T1000 (cell line): Measurements from ENCODE around the gene IRF1.
A peak's percentile ranks its signal among the peaks of the same experiment; 100 is the strongest.
"Not testable (repeated sequence)": the region's sequence is repeated elsewhere in the genome, so short reads cannot be mapped to it uniquely, and the experiment has no call there.

Source experiments
- DNase-seq: peaks from one replicate; lab custom pipeline; 2025; ENCODE audit warnings: mixed read lengths; lab: John Stamatoyannopoulos, UW

IRF1 gene, protein sequence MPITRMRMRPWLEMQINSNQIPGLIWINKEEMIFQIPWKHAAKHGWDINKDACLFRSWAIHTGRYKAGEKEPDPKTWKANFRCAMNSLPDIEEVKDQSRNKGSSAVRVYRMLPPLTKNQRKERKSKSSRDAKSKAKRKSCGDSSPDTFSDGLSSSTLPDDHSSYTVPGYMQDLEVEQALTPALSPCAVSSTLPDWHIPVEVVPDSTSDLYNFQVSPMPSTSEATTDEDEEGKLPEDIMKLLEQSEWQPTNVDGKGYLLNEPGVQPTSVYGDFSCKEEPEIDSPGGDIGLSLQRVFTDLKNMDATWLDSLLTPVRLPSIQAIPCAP

DNA sequence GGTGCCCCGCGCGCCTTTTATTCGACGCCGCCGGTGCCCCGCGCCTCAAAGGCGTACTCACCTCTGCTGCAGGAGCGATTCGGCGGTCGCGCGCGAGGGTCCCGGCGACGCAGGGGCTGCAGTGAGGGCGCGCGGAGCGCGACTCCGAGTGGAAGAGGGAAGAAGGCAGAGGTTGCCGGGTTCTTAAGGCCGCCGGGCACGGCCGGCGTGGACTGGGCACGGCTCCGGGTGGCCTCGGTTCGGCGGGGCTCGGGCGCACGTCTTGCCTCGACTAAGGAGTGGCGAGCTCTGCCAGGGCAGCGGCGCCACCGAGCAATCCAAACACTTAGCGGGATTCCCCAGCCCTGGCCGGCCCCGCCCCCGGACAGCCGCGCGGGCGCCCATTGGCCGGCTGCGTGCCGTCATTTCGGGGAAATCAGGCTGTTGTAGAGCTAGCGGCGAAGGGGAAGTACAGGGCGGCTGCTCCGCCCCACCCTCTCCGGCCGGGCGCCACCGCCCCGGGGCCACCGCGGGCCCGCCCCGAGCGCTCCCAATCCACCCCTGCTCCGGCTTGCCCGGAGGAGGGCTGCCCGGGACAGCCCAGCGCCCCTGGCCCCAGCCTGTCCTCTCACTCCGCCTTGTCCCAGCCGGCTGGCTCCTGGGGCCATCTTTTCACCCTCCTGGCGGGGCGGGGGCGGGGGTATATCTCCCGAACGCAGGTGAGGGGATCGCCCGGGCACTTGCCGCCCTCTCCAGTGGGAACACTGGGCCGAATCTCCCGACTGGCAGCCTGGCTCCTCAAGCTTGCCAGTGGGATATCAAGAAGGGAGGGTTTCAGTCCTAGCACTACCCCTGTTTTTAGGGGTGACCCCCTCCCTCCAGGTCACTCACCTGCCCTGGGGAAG, at the start of gene IRF1:
IRF1 (minus strand) TSS at position 290 of the 884 bp plus-strand sequence. CDS start 1,295 bp downstream, outside the sequence.
- DNase-seq, result peak; percentile 93

DNA sequence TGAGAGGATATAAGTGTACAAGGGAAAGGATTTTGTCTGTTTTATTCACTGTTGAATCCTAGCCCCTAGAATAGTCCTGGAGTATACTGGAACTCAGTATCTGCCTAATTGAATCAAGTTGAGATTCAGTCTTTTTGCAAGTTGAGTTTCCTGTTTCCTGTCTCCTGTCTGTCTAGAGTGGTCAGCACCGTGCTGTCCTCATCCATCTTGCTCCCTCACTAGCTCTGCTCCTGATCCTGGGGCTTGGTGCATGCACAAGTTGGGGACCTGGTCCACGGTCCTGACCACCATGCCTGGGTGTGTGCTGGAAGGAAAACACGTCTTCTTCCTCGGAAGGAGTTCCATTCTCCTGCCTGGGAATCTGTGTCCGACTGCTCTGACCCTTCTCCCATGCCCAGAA, 49.6 kb upstream of the IRF1 start:
- no peak for DNase-seq

DNA sequence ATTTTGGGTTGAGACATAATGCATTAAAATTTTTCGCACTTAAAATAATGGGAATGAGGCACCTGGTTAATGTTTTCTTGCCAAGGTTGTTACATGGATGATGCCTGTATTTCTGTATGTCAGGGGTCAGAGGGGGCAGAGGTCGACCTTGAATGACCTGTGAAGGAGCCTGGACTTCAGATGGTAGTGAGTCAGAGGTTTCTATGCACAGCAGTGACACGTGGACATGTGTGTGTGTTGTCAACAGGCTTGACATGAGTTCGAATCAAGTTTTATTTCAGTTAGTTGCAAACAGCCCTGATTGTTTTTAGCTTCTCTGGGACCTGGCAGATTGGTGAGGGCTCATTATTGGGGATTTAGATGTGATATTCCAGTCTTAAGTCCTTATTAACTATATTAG, 49.1 kb upstream of the IRF1 start:
- DNase-seq, result no peak

DNA sequence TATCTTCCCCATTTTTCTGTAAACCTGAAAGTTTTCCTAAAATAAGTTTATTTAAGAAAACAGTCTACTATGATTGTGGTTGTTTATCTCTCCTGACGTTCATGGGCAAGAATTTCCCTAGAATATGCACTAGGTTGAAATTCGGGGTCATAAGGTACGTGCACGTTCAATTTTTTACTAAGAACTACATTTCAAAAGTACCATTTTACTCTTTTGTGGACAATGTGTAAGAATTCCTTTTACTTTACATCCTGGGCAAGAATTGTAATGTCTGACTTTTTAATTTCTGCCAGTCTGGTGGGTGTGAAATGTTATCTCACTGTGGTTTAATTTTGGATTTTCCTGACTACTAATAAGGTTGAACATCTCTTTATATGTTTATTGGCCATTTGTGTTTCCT, 40.4 kb upstream of the IRF1 start:
- DNase-seq, result no peak

DNA sequence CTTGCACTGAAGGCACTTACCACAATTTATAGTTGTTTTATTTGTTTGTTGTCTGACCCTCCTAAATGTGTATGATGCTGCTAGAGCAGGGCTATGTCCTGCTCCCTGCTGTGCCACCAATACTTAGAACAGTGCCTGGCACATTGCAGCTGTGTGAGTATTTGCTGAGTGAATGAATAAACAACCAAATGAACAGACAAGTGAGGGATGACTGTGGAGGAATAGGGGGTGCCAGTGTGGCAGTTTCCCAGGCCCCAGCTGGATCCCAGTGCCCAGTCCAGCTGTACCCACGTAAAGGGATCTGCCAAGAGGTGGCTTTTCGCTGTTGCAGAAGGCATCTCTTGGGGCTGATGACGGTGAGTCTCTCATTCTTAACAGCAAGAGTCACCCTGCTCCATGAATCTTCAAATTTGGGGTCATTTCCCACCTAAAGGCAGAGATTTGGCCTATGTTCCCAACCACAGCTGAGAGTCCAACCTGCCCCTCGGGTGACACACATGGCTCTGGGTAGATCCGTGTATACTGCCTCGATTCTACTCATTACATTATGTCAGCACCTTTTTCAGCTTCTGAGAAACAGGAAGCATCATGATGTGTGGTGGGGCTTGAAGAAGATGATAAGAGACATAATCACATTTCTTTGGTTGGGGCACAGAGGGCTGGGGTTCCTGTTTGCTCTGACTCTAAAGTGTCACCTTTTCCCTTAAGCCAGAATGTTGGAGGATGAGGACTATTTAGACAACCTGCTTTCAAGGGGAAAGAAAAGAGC, 38.5 kb upstream of the IRF1 start:
- no peak for DNase-seq

DNA sequence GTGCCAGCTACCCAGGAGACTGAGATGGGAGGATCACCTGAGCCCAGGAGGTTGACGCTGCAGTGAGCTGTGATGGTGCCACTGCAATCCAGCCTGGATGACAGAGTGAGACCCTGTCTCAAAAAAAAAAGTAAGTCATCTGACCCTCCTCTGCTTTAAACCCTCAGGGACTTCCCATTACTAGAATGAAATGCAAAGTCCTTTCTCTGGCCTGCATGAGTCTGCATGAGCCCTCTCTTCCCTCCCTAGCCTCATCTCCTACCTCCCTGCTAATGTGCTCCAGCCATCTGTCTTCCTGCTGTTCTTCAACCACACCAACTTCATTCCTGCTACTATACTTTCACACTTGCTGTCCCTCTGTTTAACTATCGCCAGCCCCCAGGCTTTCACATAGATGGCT, 37.4 kb upstream of the IRF1 start:
- no peak for DNase-seq

DNA sequence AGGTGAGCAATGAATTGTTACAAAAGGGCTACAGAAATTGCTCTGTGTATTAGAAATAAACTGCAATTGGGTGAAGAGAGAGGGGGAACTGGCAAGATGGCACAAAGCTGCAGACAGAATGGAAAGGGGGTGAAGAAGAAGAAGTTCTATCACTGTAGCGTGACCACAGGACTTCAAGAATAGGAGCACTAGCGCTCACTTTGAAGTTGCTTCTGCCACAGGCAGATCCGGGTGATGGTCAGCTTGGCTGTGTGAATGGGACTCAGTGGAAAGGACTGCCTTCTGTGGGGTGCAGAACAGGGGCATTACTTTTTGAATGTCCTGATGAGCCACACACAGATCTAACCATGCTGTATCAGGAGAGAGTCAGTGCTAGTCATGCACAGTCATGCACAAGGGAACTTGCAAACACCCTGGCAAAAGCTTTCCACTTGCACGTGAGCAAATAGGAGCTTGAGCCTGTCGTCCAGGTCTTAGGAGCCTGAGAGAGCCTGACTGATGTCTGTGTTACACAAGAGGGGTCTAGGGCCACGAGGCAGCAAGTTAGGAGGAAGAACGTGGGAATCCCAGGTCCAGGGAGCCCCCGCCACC, 36.5 kb upstream of the IRF1 start:
- no peak for DNase-seq

DNA sequence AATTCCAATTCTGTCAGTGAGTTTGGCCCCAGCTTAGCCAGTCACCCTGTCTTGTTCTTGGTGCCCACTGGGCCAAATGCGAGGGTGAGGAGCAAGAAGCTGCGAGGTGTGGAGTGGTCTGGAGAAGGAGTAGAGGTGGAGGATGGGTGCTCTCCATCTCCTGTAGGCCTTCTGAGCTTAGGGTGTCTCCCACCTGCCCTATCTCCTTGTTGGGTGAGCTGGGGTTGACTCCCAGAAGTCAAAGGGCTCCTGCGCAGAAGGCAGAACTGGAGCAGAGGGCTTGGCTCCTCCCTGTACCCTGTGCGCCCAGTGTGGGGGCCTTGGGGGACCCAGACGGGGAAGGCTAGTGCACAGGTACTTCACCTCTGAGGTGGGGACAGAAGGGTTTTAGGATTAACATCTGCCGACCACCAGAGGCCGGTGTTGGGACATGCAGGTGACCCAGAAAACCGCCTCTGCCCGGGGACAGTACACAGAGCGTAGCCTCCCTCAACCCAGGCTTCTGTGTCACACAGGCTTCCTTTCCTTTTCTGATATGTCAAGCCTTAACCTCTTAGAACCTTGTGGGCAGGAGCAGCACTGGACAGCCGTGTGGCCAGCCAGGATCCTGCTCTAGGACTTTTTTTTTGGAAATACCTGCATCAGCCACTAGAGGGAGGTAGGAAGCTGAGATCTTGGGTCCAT, 35.9 kb upstream of the IRF1 start:
- peak; percentile 43 for DNase-seq

DNA sequence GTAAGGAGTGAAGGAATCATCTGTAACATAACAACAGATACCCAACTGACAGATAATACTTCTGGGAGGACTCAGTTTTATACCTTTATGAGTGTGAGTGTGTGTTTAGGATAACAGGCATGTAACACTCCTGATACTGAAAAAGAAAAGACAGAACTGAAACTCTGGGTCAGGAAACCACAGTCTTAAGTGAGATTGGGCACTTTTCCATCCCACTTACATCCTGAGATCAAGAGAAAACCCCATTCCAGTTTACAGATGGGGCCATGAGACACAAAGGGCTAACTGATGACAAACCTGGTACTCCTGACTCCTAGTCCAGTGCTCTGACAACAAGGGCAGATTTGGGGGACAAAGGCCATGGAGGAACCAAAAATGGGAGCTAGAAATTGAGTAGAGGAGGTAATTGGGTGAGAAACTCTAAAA, 34.7 kb upstream of the IRF1 start:
- no peak for DNase-seq

DNA sequence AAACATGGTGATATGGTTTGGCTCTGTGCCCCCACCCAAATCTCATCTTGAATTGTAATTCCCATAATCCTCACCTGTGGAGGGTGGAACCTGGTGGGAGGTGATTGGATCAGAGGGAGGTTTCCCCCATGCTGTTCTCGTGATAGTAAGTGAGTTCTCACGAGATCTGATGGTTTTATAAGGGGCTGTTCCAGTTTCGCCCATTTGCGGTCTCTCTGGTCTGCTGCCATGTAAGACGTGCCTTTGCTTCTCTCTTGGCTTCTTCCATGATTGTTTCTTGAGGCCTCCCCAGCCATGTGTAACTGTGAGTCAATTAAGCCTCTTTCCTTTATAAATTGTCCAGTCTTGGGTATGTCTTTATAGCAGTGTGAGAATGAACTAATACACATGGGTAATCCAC, 34.3 kb upstream of the IRF1 start:
- DNase-seq, result not testable (repeated sequence)

DNA sequence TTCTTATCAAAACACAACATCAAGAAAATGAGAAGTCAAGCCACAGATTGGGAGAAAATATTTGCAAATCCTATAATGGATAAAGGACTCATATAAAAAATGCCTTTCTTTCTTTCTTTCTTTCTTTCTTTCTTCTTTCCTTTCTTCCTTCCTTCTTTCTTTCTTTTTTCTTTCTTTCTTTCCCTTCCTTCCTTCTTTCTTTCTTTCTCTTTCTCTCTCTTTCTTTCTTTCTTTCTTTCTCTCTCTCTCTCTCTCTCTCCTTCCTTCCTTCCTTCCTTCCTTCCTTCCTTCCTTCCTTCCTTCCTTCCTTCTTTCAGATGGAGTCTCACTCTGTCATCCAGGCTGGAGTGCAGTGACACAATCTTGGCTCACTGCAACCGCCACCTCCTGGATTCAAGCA, 31.5 kb upstream of the IRF1 start:
- DNase-seq, result not testable (repeated sequence)

DNA sequence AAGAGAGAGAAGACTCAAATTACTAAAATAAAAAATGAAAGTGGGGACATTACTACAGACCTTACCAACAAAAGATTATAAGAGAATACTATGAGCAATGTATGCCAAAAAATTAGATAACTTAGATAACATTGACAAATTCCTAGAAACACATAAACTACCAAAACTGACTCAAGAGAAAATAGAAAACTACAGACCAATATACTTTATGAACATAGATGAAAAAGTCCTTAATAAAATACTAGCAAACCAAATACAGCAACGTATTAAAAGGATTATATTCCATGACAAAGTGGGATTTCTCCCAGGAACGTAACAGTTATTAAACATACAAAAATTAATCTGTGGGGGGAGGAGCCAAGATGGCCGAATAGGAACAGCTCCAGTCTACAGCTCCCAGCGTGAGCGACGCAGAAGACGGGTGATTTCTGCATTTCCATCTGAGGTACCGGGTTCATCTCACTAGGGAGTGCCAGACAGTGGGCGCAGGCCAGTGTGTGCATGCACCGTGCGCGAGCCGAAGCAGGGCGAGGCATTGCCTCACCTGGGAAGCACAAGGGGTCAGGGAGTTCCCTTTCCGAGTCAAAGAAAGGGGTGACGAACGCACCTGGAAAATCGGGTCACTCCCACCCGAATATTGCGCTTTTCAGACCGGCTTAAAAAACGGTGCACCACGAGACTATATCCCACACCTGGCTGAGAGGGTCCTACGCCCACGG, 23.2 kb upstream of the IRF1 start:
- not testable (repeated sequence) for DNase-seq

DNA sequence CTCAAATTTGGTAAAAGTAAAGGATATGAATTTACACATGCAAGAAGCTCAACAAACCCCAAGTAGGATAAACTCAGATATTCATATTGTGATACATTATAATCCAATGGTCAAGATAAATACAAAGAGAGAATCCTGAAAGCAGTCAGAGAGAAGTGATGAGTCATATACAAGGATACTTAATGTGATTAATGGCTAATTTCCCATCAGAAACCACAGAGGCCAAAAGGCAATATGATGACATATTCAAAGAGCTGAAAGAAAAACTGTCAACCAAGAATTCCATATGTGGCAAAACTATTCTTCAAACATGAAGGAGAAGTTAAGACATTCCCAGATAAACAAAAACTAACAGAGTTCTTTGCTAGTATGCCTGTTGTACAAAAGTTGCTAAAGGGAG, 19.5 kb upstream of the IRF1 start:
- DNase-seq, result no peak

DNA sequence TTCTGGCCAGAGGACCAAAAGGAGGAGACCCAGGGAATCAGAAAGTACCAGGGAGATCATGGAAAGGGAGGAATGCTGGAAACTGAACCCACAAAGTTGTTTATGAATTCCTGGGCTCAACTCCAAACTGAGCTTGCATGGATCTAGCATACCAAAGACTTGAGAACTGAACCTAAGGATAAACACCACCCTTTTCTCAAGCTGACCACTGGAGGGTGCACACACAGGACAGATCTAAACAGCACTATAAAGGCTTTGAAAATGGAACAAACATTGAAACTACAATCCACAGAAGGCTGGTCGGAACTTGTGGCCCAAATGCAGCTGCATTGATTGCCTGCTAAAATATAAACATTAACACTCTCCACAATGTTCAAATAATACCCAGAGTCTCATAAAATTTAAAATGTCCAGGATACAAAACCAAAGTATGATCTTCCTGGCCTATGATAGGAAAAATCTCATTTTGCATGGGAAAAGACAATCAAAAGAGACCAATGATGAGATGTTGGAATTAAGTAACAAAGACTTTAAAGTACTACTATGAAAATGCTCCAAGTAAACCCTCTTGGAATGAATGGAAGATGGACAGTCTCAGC, 15.6 kb upstream of the IRF1 start:
- DNase-seq, result no peak

DNA sequence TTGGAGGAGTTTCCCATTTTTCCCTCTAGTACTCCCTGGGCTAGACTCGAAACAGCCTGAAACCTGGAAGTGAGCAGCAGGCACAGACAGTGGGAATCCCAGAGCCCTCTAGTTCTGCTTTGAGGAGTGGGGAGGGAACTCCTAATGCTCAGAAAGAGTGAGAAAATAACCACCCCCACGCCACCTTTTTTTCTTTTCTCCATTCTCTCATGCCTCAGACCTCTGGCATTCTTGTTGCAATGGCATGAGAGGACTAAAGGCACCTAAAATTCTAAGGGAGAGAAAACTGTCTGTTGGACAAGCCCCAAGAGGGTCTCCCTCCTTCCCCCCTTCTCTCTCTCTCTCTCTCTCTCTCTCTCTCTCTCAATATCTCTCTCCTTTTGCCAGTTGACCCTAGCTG, 15.1 kb upstream of the IRF1 start:
- DNase-seq, result no peak

DNA sequence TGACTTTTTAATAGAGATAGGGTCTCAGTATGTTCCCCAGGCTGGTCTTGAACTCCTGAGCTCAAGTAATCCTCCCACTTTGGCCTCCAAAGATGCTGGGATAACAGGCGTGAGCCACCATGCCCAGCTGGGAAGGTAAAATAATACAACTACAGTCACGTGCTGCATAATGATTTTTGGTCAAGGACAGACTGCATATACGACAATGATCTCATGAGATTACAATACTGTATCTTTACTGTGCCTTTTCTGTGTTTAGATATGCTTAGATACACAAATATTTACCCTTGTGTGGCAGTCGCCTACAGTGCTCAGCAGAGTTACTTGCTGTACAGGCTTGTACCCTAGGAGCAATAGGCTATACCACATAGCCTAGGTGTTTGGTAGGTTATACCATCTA, 14.2 kb upstream of the IRF1 start:
- no peak for DNase-seq

DNA sequence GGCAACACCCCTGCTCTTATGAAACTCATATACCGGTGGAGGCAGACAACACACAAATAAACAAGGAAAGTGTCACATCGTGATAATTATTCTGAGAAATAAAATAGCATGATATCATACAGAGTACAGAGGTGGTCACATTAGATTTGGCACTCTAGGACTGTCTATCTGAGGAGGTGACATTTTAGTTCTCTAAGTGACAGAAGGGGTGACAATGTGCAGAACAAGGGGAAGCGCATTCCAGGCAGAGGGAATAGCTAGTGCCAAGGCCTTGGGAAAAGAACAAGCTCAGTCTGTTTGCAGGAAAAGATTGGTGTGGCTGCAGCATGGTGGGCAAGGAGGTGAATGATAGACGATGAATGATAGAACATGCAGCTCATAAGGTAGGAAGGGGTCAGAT, 12.7 kb upstream of the IRF1 start:
- DNase-seq, result no peak

DNA sequence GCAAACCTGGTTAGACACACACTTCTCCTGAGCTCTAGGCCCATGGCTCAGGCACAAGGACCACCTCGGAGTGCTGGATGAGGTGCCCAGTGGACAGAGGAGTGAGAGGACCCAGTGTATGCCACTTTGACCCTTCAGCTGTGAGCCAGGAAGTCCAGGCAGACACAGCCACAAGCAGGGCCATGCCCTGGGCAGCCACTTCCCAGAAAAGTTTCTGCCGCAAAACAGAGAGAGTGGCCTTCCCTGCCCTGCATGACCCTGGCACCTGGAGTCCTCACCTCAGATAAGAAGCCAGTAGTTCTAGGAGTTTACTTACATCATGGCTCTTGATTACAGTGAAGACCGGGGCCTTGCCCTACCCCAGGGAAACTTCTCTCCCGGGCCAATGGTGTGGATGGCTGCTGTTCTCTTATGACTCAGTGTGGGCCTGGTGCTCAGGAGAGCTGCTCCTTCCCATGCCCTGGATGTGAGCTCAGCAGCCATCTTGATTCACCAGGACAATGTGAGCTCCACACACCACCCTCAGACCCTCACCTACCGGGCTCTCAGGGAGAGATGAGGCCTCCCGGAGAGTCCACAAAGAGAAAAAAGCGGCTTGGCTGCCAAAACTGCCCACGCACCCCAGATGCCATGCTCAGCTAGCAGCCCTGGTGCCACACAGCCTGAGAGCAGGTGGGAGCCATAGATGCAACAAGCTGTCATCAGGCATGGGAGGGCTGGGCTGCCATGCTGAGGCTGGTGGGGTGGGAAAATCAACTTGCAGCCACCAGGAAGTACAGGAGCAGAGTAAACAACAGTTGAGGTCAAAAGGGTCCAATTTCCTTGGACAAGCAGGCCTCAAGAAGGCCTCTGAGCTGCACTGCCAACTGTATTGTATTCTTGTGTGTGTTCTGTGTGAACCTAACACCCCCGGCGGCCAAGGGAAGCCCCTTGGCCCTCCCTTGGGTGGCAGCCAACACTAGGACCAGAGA, 11.7 kb upstream of the IRF1 start:
- no peak for DNase-seq

DNA sequence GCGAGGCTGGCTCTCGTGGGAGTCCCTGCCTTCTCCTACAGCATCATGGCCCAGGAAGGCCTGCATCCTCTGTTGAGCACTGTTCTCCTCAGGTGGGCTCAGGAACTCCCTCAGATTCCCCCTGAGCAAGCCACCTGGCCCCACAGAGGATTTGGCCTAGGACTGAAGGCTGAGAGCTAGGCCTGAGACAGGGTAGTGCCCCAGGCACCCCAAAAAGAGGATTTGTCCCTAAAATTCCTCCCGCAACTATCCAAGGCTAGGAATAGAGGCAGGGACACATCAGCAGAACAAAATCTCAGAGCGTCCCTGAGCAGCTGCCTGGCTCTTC, 11.0 kb upstream of the IRF1 start:
- DNase-seq, result no peak
